HG03039 (cell line): ENCODE results near the gene CLDN24.

Experiments
- ATAC-seq: cut with Tn5 transposase; IDR thresholded peaks from one replicate; pipeline ENCODE4 v1.9.1; 2021; ENCODE audit warnings: mild to moderate bottlenecking, moderate library complexity; ENCODE audit not compliant: unreplicated experiment

CLDN24 gene

DNA sequence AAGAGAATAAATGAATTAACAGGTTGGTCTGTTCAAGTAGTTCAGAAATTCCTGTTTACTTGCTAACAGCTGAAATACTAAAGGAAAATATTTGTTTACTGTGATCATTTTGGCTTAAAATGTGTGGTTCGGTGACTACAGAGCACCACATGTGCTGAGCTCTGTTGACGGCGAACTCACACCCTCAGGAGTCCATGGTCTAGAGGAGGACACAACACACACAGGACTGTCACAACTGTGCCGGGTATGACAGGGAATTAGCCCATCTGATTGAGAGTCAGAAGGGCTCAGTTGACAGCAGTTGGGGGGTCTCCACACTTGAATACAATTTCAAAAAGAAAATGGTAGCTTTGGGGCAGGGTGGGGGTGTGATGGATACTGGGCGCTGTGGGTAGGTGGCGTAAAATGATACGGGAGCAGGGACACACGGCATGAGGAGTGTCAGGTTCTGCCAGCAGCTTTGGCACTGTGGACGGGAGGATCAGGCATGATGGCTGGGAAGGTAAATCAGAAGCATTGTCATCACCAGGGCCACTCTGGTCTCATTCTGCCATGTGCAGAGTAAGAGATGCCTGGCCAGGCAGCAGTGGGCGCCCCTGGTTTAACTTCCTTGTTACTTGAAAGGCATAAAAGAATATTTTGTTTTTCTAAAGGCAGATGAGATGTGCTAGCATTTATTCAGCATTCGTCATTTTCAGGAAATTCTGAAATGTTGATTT lies 35.5 kb downstream of the CLDN24 start:
- no peak for ATAC-seq

DNA sequence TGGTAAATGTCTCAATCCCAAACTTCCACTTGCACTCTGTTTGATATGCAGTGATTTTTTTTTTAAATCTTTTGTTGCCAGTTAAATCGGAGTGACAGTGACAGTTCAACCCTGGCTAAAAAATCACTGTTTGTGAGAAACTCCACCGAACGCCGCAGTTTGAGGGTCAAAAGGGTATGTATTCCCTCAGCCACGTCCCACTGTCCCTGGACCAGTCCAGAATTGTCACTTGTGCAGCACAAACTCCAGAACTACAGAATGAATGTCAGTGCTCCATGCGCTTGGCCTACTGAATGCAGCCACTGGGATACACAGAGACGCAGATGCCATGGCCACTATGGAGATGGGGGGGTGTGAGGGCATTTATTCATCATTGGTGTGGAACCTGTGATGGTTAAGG lies 36.3 kb downstream of the CLDN24 start:
- no peak for ATAC-seq

GRCh38 chr4:183284965-183285364 lies 37.3 kb downstream of the CLDN24 start:
- no peak for ATAC-seq

DNA sequence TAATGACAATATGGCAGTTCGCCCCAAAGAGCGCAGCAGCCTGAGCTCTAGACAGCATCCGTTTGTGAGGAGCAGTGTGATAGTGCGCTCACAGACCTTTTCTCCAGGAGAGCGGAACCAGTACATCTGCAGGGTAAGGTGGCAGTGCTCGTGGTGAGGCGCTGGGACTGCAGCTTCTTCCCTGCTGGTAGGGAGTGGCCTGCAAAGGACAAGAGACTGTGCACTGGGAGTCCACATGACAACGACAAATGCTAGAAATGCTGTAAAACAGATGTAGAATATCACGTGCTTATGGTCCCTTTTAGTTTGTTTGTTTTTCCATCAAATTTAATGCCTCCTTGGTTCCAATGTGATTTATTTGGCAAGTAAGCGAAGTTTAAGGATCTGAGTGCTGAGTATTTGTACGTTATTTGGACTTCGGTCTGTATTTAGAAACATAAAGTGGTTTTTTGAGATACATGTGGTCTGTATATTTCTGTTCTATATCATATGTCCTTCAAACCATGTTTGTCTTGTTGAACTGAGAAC lies 37.9 kb downstream of the CLDN24 start:
- ATAC-seq, result no peak

DNA sequence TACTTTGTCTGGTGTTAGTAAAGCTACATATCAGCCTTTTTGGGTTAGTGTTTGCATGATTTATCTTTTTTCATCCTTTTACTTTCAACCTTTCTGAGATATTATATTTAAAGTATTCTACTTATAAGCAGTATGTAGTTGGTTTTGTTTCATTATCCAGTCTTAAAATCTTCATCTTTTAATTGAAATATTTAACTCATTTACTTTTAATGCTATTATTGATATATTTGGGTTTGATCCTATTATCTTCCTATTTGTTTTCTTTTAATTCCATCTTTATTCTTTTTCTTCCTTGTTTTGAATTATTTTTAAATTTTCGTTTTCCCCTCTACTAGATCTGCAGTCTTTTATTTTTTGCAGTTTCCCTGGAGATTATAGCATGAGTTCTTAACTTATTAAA lies 46.1 kb downstream of the CLDN24 start:
- ATAC-seq, result no peak

GRCh38 chr4:183272384-183272783 lies 49.8 kb downstream of the CLDN24 start:
- ATAC-seq, result no peak
